ENCODE data around the gene FCRLB. TPM values are rescaled to one million over a fixed set of nuclear protein-coding genes. Genes with fewer than 3 reads are reported as not detected.
"Not testable (repeated sequence)": the region's sequence is repeated elsewhere in the genome, so short reads cannot be mapped to it uniquely, and the experiment has no call there.

FCRLB gene
- total and polyA plus RNA-seq, 2 experiments from 2014 or later: 1.7 to 2.9 TPM

GRCh38 chr1:161721738-161722343 lies 497 bp downstream of the FCRLB start:
- Histone ChIP-seq H3K4me3 (no peak overlapping the region), H3K27ac (no peak overlapping the region), H3K27me3 (peaks cover 60% of the 10 kb centered on the region), H3K36me3 (no peaks in the 10 kb centered on the region), H3K4me1 (ENCODE audit: low read depth) (no peaks in the 10 kb centered on the region), H3K9me3 (ENCODE audit: low read depth) (no peaks in the 10 kb centered on the region)
- TF ChIP-seq, protein P1, sequence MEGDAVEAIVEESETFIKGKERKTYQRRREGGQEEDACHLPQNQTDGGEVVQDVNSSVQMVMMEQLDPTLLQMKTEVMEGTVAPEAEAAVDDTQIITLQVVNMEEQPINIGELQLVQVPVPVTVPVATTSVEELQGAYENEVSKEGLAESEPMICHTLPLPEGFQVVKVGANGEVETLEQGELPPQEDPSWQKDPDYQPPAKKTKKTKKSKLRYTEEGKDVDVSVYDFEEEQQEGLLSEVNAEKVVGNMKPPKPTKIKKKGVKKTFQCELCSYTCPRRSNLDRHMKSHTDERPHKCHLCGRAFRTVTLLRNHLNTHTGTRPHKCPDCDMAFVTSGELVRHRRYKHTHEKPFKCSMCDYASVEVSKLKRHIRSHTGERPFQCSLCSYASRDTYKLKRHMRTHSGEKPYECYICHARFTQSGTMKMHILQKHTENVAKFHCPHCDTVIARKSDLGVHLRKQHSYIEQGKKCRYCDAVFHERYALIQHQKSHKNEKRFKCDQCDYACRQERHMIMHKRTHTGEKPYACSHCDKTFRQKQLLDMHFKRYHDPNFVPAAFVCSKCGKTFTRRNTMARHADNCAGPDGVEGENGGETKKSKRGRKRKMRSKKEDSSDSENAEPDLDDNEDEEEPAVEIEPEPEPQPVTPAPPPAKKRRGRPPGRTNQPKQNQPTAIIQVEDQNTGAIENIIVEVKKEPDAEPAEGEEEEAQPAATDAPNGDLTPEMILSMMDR (IDR thresholded peaks at IDR 0.05; ENCODE audit: low read depth, low read length): no peak
- DNase-seq (ENCODE audit: low read depth in 1 of 2, low spot score in 1 of 2): peak in 1 of 2 donors; percentile 79

DNA sequence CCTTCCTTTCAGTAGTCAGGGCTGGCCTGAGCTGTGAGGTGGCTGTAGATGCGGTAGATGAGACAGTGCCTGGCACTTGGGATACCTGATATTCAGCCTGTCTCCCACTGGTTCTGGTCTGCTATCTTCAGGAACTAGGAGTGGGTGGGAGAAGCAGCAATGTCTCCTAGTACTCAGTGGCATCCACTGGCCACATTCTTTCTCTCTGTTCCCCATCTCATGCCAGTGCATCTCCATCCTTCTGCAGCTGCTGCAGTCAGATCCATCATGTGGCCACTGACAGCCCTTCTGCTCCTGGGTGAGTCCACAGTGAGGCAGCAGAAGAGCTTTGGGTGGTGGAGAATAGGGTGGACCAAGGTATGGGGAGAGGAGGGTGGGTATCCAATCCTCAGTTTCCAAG lies 1.1 kb downstream of the FCRLB start:
- Histone ChIP-seq H3K27ac (no peak overlapping the region), H3K27me3 (peaks cover 54% of the 10 kb centered on the region), H3K36me3 (no peaks in the 10 kb centered on the region)

GRCh38 chr1:161723459-161724141 lies 2.3 kb downstream of the FCRLB start:
- Histone ChIP-seq H3K27me3 (peaks cover 51% of the 10 kb centered on the region), H3K36me3 (no peaks in the 10 kb centered on the region), H3K9me3 (ENCODE audit: low read depth) (no peaks in the 10 kb centered on the region), H3K4me1 (ENCODE audit: low read depth) (no peaks in the 10 kb centered on the region), H3K4me3 (no peak overlapping the region), H3K27ac (no peak overlapping the region)
- no peak for DNase-seq (ENCODE audit: low read depth in 1 of 2, low spot score in 1 of 2)
- TF ChIP-seq, protein P1 (IDR thresholded peaks at IDR 0.05; ENCODE audit: low read depth, low read length): no peak

More for the DNA sequence above, 1.1 kb downstream of the FCRLB start:
- H3K4me1 ChIP-seq (ENCODE audit: low read depth): no peaks in the 10 kb centered on the region
- TF ChIP-seq, protein P1 (IDR thresholded peaks at IDR 0.05; ENCODE audit: low read depth, low read length): no peak
- DNase-seq (ENCODE audit: low read depth in 1 of 2, low spot score in 1 of 2): no peak
- no peaks in the 10 kb centered on the region for H3K9me3 ChIP-seq (ENCODE audit: low read depth)
- no peak overlapping the region for H3K4me3 ChIP-seq

GRCh38 chr1:161725258-161725907 lies 4.0 kb downstream of the FCRLB start:
- peaks cover 44% of the 10 kb centered on the region for H3K27me3 ChIP-seq
- H3K27ac ChIP-seq; DNase-seq (ENCODE audit: low read depth in 1 of 2, low spot score in 1 of 2): not testable (repeated sequence)

DNA sequence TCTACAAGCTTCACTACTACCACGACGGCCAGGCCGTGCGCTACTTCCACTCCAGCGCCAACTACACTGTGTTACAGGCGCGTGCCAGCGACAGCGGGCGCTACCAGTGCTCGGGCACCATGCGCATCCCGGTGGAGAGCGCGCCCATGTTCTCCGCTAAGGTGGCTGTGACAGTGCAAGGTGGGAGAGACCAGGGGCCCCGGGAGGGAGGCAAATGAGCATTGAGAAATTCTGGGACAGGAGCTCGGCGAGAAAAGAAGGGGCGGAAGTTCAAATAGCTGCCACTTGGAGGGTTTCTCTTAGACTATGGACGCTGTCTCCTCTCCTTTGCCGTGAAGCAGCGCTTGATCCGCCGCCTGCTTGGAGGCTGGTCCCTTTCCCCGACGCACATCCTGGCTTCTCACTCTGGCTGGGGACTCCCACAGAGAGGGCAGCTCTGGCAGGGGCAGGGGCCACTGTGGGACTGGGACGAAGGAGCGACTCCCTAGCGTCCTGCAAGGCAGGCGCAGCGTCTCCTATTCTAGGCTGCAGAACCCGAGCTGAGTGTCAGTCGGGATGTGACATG lies 4.6 kb downstream of the FCRLB start:
- Histone ChIP-seq H3K27me3 (peaks cover 42% of the 10 kb centered on the region), H3K4me3 (peak overlapping the region; percentile 51), H3K27ac (peak overlapping the region; percentile 21), H3K9me3 (ENCODE audit: low read depth) (no peaks in the 10 kb centered on the region), H3K36me3 (no peaks in the 10 kb centered on the region), H3K4me1 (ENCODE audit: low read depth) (no peaks in the 10 kb centered on the region)
- peak in 1 of 2 donors; percentile 57 for DNase-seq (ENCODE audit: low read depth in 1 of 2, low spot score in 1 of 2)
- TF ChIP-seq, protein P1 (IDR thresholded peaks at IDR 0.05; ENCODE audit: low read depth, low read length): peak; percentile 46

More at GRCh38 chr1:161725258-161725907, 4.0 kb downstream of the FCRLB start:
- not testable (repeated sequence) for H3K36me3 ChIP-seq; H3K4me1 ChIP-seq (ENCODE audit: low read depth); H3K9me3 ChIP-seq (ENCODE audit: low read depth)
- H3K4me3 ChIP-seq: peak overlapping the region; percentile 51
